Measurements from ENCODE around the gene FAM78A. TPM values are rescaled to one million over a fixed set of nuclear protein-coding genes. Genes with fewer than 3 reads are reported as not detected.
A peak's percentile ranks its signal among the peaks of the same experiment; 100 is the strongest.

Gene FAM78A
- total RNA-seq, 4 donors from 2014 or later = 1.00 to 3.4 (median 2.2) TPM

DNA sequence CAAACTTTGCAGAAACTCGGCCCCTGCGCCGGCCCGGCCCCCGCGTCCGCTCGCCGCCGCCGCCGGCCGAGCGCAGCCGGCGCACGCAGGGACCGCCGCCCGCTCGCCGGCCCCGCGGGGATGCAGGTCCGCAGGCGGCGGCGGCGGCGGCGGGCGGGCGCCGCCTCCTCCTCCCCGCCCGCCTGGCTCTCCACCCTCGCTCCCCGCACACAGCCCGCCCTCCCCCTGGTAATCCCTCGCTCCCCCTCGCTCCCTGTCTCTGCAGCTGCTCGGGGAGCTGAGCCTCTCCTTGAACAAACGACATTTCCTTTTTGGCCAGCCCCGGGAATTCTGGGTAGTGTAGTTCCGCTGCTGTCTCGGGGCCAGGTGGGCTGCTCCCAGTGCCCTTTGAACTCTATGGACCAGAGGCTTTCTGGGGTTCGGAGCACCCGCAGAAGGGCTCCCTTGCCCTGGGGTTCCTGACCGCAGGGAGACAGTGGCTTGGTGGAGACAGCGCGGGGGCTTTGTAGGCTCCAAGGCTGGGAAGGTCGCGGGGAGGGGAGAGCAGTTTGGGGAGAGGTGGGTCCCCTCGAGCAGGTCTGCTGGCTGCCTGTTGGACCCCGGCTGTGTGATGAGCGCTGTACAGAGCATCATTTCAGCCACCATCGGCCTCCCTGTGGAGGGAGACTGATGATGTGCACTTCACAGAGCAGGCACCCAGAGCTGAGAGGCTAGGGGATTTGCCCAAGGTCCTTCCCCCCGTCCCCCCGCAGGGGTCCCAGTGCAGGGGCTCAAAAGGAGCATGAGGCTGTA is 1.8 kb upstream of the FAM78A start:
- intact Hi-C loops (cut with DNase I; ENCODE audit: low total_unique reads) = no loop called here
- peak; percentile 80 for DNase-seq
- peak overlapping the region; percentile 76 to 84 (median 82) for H3K27ac ChIP-seq
- peak overlapping the region; percentile 72 to 84 (median 76) for H3K4me3 ChIP-seq
- peaks cover 0 to 24% (median 16%) of the 10 kb centered on the region in 4 donors for H3K4me1 ChIP-seq
- peaks cover 65% of the 10 kb centered on the region for H3K27me3 ChIP-seq
- in situ Hi-C loops (cut with MboI; ENCODE audit: low pct_ligation_motif_present in 1 of 4, low pct_unique_long_range_greater_than_20kb in 1 of 4, low sequenced_read_pairs in 3 of 4) = no loop called here
- TF ChIP-seq EP300 (IDR thresholded peaks at IDR 0.05; ENCODE audit: low read depth) (no peak), POLR2AphosphoS5 (IDR thresholded peaks at IDR 0.05) (no peak), POLR2A (IDR thresholded peaks at IDR 0.05) (no peak)
- TF ChIP-seq, protein P1, sequence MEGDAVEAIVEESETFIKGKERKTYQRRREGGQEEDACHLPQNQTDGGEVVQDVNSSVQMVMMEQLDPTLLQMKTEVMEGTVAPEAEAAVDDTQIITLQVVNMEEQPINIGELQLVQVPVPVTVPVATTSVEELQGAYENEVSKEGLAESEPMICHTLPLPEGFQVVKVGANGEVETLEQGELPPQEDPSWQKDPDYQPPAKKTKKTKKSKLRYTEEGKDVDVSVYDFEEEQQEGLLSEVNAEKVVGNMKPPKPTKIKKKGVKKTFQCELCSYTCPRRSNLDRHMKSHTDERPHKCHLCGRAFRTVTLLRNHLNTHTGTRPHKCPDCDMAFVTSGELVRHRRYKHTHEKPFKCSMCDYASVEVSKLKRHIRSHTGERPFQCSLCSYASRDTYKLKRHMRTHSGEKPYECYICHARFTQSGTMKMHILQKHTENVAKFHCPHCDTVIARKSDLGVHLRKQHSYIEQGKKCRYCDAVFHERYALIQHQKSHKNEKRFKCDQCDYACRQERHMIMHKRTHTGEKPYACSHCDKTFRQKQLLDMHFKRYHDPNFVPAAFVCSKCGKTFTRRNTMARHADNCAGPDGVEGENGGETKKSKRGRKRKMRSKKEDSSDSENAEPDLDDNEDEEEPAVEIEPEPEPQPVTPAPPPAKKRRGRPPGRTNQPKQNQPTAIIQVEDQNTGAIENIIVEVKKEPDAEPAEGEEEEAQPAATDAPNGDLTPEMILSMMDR (IDR thresholded peaks at IDR 0.05) = no peak
- 22% methylated on average over 9 of the region's 59 CpGs; no CpG with 5 or more reads in 1 of the 2 donors for WGBS, 2 donors (ENCODE audit: low coverage in 1 of 2)
- no peaks in the 10 kb centered on the region for H3K9me3 ChIP-seq
- H3K36me3 ChIP-seq = no peaks in the 10 kb centered on the region

GRCh38 chr9:131277287-131277909 is 1.1 kb upstream of the FAM78A start:
- WGBS, 2 donors (ENCODE audit: low coverage in 1 of 2) = 2% methylated on average over 38 of the region's 78 CpGs; no CpG with 5 or more reads in 1 of the 2 donors
- peaks cover 58% of the 10 kb centered on the region for H3K27me3 ChIP-seq
- no peaks in the 10 kb centered on the region for H3K9me3 ChIP-seq
- H3K4me3 ChIP-seq = peak overlapping the region; percentile 72 to 84 (median 76)
- no peak for DNase-seq
- H3K27ac ChIP-seq = peak overlapping the region; percentile 76 to 84 (median 82)
- H3K36me3 ChIP-seq = no peaks in the 10 kb centered on the region
- in situ Hi-C loops (cut with MboI; ENCODE audit: low pct_ligation_motif_present in 1 of 4, low pct_unique_long_range_greater_than_20kb in 1 of 4, low sequenced_read_pairs in 3 of 4) (no loop called here), intact Hi-C loops (cut with DNase I; ENCODE audit: low total_unique reads) (no loop called here)
- TF ChIP-seq EP300 (IDR thresholded peaks at IDR 0.05; ENCODE audit: low read depth) (no peak), POLR2A (IDR thresholded peaks at IDR 0.05) (no peak), POLR2AphosphoS5 (IDR thresholded peaks at IDR 0.05) (no peak)
- TF ChIP-seq, protein P1 (IDR thresholded peaks at IDR 0.05) = no peak
- H3K4me1 ChIP-seq = peaks cover 0 to 17% (median 11%) of the 10 kb centered on the region in 4 donors

DNA sequence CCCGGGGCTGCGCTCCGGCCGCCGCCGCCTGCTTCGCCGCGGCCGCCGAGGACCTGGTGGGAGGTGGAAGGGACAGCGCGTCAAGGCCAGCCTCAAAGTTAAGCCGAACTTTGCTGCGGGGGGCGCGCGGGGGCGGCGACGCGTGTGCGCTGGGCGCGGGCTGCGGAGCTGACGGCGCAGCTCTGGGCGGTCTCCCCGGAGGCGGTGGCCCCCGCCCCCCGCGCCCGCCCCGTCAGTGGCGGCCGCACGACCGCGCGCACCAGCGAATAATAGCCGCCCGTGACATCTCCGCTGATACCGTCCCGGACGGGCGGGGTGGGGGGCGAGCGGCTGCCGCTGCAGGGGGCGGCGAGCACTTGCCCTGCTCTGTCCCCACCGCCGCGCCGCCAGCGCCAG is 579 bp upstream of the FAM78A start:
- no peak for TF ChIP-seq POLR2A (IDR thresholded peaks at IDR 0.05)
- TF ChIP-seq POLR2AphosphoS5 (IDR thresholded peaks at IDR 0.05) = no peak
- TF ChIP-seq EP300 (IDR thresholded peaks at IDR 0.05; ENCODE audit: low read depth) = no peak
- TF ChIP-seq, protein P1 (IDR thresholded peaks at IDR 0.05) = no peak
- whole genome bisulfite sequencing, 2 donors (ENCODE audit: low coverage in 1 of 2) = 2% methylated on average over 18 of the region's 60 CpGs; no CpG with 5 or more reads in 1 of the 2 donors
- in situ Hi-C loops (cut with MboI; ENCODE audit: low pct_ligation_motif_present in 1 of 4, low pct_unique_long_range_greater_than_20kb in 1 of 4, low sequenced_read_pairs in 3 of 4) = no loop called here
- peak overlapping the region; percentile 72 to 84 (median 76) for H3K4me3 ChIP-seq
- peaks cover 53% of the 10 kb centered on the region for H3K27me3 ChIP-seq
- intact Hi-C loops (cut with DNase I; ENCODE audit: low total_unique reads) = no loop called here
- H3K36me3 ChIP-seq = no peaks in the 10 kb centered on the region
- peaks cover 0 to 17% (median 11%) of the 10 kb centered on the region in 4 donors for H3K4me1 ChIP-seq
- peak overlapping the region; percentile 76 to 84 (median 82) for H3K27ac ChIP-seq
- no peaks in the 10 kb centered on the region for H3K9me3 ChIP-seq
- no peak for DNase-seq

All from transverse colon (tissue), 4 donors.